H1 (cell line): ENCODE results near the gene DGCR8. TPM values are rescaled to one million over a fixed set of nuclear protein-coding genes. Genes with fewer than 3 reads are reported as not detected.

Source experiments
- CTCF ChIA-PET: fragments of 300-600 bp; sonication (Branson Sonifier 250); formaldehyde crosslinking; loops from one replicate; lab custom pipeline; 2021; ENCODE audit not compliant: partially characterized antibody; lab: Charles Lee
- POLR2A ChIA-PET: fragments of 300-600 bp; sonication (Branson Sonifier 250); formaldehyde crosslinking; loops from one replicate; lab custom pipeline; 2021; ENCODE audit warnings: inconsistent platforms; ENCODE audit not compliant: partially characterized antibody; lab: Charles Lee
- DNase-seq, 2 experiments: peaks; one replicate each; pipeline versions ENCODE4 v3.0.0 to v3.0.0-alpha.2; 2010 to 2022; ENCODE audit warnings: low spot score in 2 of 2, low read depth in 1 of 2, mixed read lengths in 1 of 2
- FAIRE-seq: peaks from 2 replicates; lab custom pipeline; 2011; peaks lifted over from hg19 to GRCh38; lab: Jason Lieb, UNC
- H2AFZ ChIP-seq: 2 replicates; pipeline ENCODE4 v1.8.1; 2012; ENCODE audit warnings: low read length, inconsistent platforms
- H2AK5ac ChIP-seq: 2 replicates; pipeline ENCODE4 v1.6.1; 2013; ENCODE audit warnings: low read depth, low read length
- H2BK120ac ChIP-seq: replicated peaks from 2 replicates; pipeline ENCODE3; 2013; ENCODE audit warnings: low read depth, low read length, inconsistent platforms
- H2BK12ac ChIP-seq: 2 replicates; pipeline ENCODE4 v1.6.1; 2013; ENCODE audit warnings: low read depth, low read length
- H2BK15ac ChIP-seq: 2 replicates; pipeline ENCODE4 v1.6.1; 2013; ENCODE audit warnings: low read length
- H2BK20ac ChIP-seq: 2 replicates; pipeline ENCODE4 v1.6.1; 2013; ENCODE audit warnings: low read length
- H2BK5ac ChIP-seq: 2 replicates; pipeline ENCODE4 v1.6.1; 2013; ENCODE audit warnings: low read depth, low read length
- H3K14ac ChIP-seq: 2 replicates; pipeline ENCODE4 v1.6.1; 2013; ENCODE audit warnings: inconsistent platforms; ENCODE audit not compliant: insufficient read length
- H3K18ac ChIP-seq: 2 replicates; pipeline ENCODE4 v1.6.1; 2013; ENCODE audit warnings: low read length; ENCODE audit errors: extremely low read depth
- H3K23ac ChIP-seq: 2 replicates; pipeline ENCODE4 v1.6.1; 2013; ENCODE audit warnings: inconsistent platforms; ENCODE audit not compliant: insufficient read length
- H3K23me2 ChIP-seq: 2 replicates; pipeline ENCODE4 v1.6.1; 2013; ENCODE audit warnings: low read depth, low read length
- H3K27ac ChIP-seq: 2 replicates; pipeline ENCODE4 v1.6.1; 2011; ENCODE audit warnings: low read depth, low read length, inconsistent platforms
- H3K27me3 ChIP-seq, 4 experiments: replicated peaks in 1 of 4; 1 replicate in 1 of 4; 2 replicates in 3 of 4; pipeline versions ENCODE4 v1.6.1 to v1.8.1; 2011 to 2013; ENCODE audit warnings: low read length in 3 of 4, mild to moderate bottlenecking in 3 of 4, inconsistent platforms in 2 of 4, mixed read lengths in 2 of 4, moderate library complexity in 1 of 4; ENCODE audit not compliant: control insufficient read depth in 3 of 4, insufficient read depth in 3 of 4; ENCODE audit errors: extremely low read depth in 1 of 4
- H3K36me3 ChIP-seq, 4 experiments: 2 replicates each; pipeline versions ENCODE4 v1.6.1 to v1.8.1; 2011 to 2013; ENCODE audit warnings: mild to moderate bottlenecking in 4 of 4, low read length in 3 of 4, moderate library complexity in 2 of 4, control low read depth in 1 of 4, inconsistent platforms in 1 of 4; ENCODE audit not compliant: insufficient read depth in 4 of 4, control insufficient read depth in 2 of 4
- H3K4ac ChIP-seq: replicated peaks from 2 replicates; pipeline ENCODE3; 2013; ENCODE audit warnings: low read length, low read depth, mixed read lengths, inconsistent platforms; ENCODE audit not compliant: insufficient read length
- H3K4me1 ChIP-seq, 4 experiments: replicated peaks in 1 of 4; 1 replicate in 1 of 4; 2 replicates in 3 of 4; pipeline versions ENCODE4 v1.6.1 to v1.8.1; 2011 to 2013; ENCODE audit warnings: low read length in 3 of 4, inconsistent platforms in 2 of 4, mixed read lengths in 1 of 4; ENCODE audit not compliant: insufficient read depth in 4 of 4, control insufficient read depth in 3 of 4
- H3K4me2 ChIP-seq, 2 experiments: 2 replicates each; pipeline versions ENCODE4 v1.6.1 to v1.8.1; 2011 to 2013; ENCODE audit warnings: low read depth in 2 of 2, low read length in 2 of 2, control low read depth in 1 of 2, inconsistent platforms in 1 of 2, mild to moderate bottlenecking in 1 of 2; ENCODE audit not compliant: insufficient read depth in 1 of 2
- H3K4me3 ChIP-seq, 4 experiments: fragments of 200-600, 300-600 bp in 1 of 4; sonication (generic), shearing (Covaris generic), sonication (Bioruptor Twin) in 1 of 4; 2 replicates each; pipeline versions ENCODE4 v1.5.1 to v1.8.1; 2011 to 2016; ENCODE audit warnings: low read length in 4 of 4, low read depth in 3 of 4, control low read depth in 2 of 4, inconsistent platforms in 2 of 4, mild to moderate bottlenecking in 2 of 4, mixed read lengths in 1 of 4, moderate library complexity in 1 of 4; ENCODE audit not compliant: insufficient read depth in 2 of 4; ENCODE audit errors: extremely low read depth in 1 of 4
- H3K56ac ChIP-seq: replicated peaks from 2 replicates; pipeline ENCODE3; 2013; ENCODE audit warnings: low read depth, mild to moderate bottlenecking, mixed read lengths, low read length, inconsistent platforms; ENCODE audit not compliant: insufficient read length
- H3K79me1 ChIP-seq: 2 replicates; pipeline ENCODE4 v1.6.1; 2013; ENCODE audit warnings: low read depth, low read length, control low read depth
- H3K79me2 ChIP-seq, 2 experiments: 2 replicates each; pipeline versions ENCODE4 v1.6.1 to v1.8.1; 2012 to 2013; ENCODE audit warnings: low read length in 2 of 2, mild to moderate bottlenecking in 2 of 2, inconsistent platforms in 1 of 2; ENCODE audit not compliant: insufficient read depth in 2 of 2, control insufficient read depth in 1 of 2
- H3K9ac ChIP-seq, 4 experiments: replicated peaks in 1 of 4; 1 replicate in 1 of 4; 2 replicates in 3 of 4; pipeline versions ENCODE4 v1.6.1 to v1.8.1; 2011 to 2013; ENCODE audit warnings: low read depth in 3 of 4, low read length in 3 of 4, control low read depth in 2 of 4, mild to moderate bottlenecking in 2 of 4, moderate library complexity in 2 of 4, inconsistent platforms in 1 of 4; ENCODE audit errors: extremely low read depth in 1 of 4
- H3K9me3 ChIP-seq, 2 experiments: 2 replicates each; pipeline versions ENCODE4 v1.6.1 to v1.8.1; 2012 to 2013; ENCODE audit warnings: mild to moderate bottlenecking in 2 of 2, moderate library complexity in 2 of 2, control low read depth in 1 of 2, inconsistent platforms in 1 of 2, low read depth in 1 of 2, low read length in 1 of 2, mixed read lengths in 1 of 2; ENCODE audit not compliant: insufficient read depth in 2 of 2
- H4K20me1 ChIP-seq, 2 experiments: replicated peaks in 1 of 2; 2 replicates each; pipeline versions ENCODE3 to v1.8.1; 2011 to 2013; ENCODE audit warnings: inconsistent platforms in 2 of 2, low read length in 2 of 2, mild to moderate bottlenecking in 1 of 2; ENCODE audit not compliant: insufficient read depth in 2 of 2, control insufficient read depth in 1 of 2
- H4K5ac ChIP-seq: 2 replicates; pipeline ENCODE4 v1.6.1; 2013; ENCODE audit warnings: low read length, low read depth, mixed read lengths, inconsistent platforms; ENCODE audit not compliant: insufficient read length
- H4K8ac ChIP-seq: 2 replicates; pipeline ENCODE4 v1.8.0; 2013; ENCODE audit warnings: mild to moderate bottlenecking, moderate library complexity, low read length, inconsistent platforms; ENCODE audit not compliant: insufficient read depth; ENCODE audit errors: extremely low read depth
- H4K91ac ChIP-seq: replicated peaks from 2 replicates; pipeline ENCODE3; 2013; ENCODE audit warnings: low read length, mixed read lengths, inconsistent platforms; ENCODE audit not compliant: insufficient read length
- ATF3 ChIP-seq: IDR thresholded peaks from 2 replicates; pipeline ENCODE4 v1.6.1; 2011; ENCODE audit warnings: low read depth, mild to moderate bottlenecking, low read length; ENCODE audit not compliant: insufficient read depth
- BRCA1 ChIP-seq: IDR thresholded peaks from 2 replicates; pipeline ENCODE4 v1.6.1; 2012; ENCODE audit warnings: low read depth, low read length, improper control_type of control experiment
- CHD1 ChIP-seq: IDR thresholded peaks from 2 replicates; pipeline ENCODE4 v1.6.1; 2012; ENCODE audit warnings: low read depth, low read length, improper control_type of control experiment
- GABPA ChIP-seq: IDR thresholded peaks from 2 replicates; pipeline ENCODE4 v1.6.1; 2011; ENCODE audit warnings: mild to moderate bottlenecking, low read length, moderate library complexity, borderline replicate concordance; ENCODE audit not compliant: insufficient read depth
- GTF2F1 ChIP-seq: IDR thresholded peaks from 2 replicates; pipeline ENCODE4 v1.6.1; 2012; ENCODE audit warnings: low read depth, low read length, improper control_type of control experiment, borderline replicate concordance
- KDM1A ChIP-seq: fragments of 200-600, 300-600 bp; sonication (generic); IDR thresholded peaks from 2 replicates; pipeline ENCODE4 v1.7.1; 2016; ENCODE audit warnings: mild to moderate bottlenecking, low read length, borderline replicate concordance
- KDM4A ChIP-seq: IDR thresholded peaks from one replicate; pipeline ENCODE4 v1.7.1; 2012; ENCODE audit warnings: low read depth, mild to moderate bottlenecking, moderate library complexity, low read length, inconsistent platforms; ENCODE audit not compliant: severe bottlenecking
- NRF1 ChIP-seq: IDR thresholded peaks from 2 replicates; pipeline ENCODE4 v1.6.1; 2011; ENCODE audit warnings: mild to moderate bottlenecking, low read depth, low read length, improper control_type of control experiment
- POLR2AphosphoS5 ChIP-seq: IDR thresholded peaks from 2 replicates; pipeline ENCODE4 v1.6.1; 2011; ENCODE audit warnings: low read depth, low read length
- RBBP5 ChIP-seq: IDR thresholded peaks from 2 replicates; pipeline ENCODE4 v1.7.1; 2012; ENCODE audit warnings: low read depth, mild to moderate bottlenecking, inconsistent platforms, low read length, moderate library complexity, borderline replicate concordance
- RFX5 ChIP-seq: IDR thresholded peaks from 2 replicates; pipeline ENCODE4 v1.6.1; 2011; ENCODE audit warnings: low read depth, low read length, improper control_type of control experiment, borderline replicate concordance
- SP2 ChIP-seq: IDR thresholded peaks from 2 replicates; pipeline ENCODE4 v1.6.1; 2012; ENCODE audit warnings: mild to moderate bottlenecking, low read length, inconsistent platforms
- SRF ChIP-seq: IDR thresholded peaks from 2 replicates; pipeline ENCODE4 v1.6.1; 2011; ENCODE audit warnings: mild to moderate bottlenecking, low read depth, low read length, moderate library complexity
- TAF1 ChIP-seq: IDR thresholded peaks from 2 replicates; pipeline ENCODE4 v1.6.1; 2011; ENCODE audit warnings: mild to moderate bottlenecking, low read depth, low read length
- TCF12 ChIP-seq: IDR thresholded peaks from 2 replicates; pipeline ENCODE4 v1.6.1; 2011; ENCODE audit warnings: low read depth, mild to moderate bottlenecking, low read length
- ZNF274 ChIP-seq: IDR thresholded peaks from 2 replicates; pipeline ENCODE4 v1.7.0; 2012; ENCODE audit warnings: low read length, borderline replicate concordance; ENCODE audit errors: extremely low read depth
- WGBS, 2 experiments: shearing (Covaris generic) in 1 of 2; methylation state at CpG; one replicate each; pipeline versions ENCODE4 v1.1.6 to v1.1.7; 2013 to 2015; ENCODE audit warnings: low lambda C conversion rate in 2 of 2, mixed read lengths in 2 of 2, inconsistent platforms in 1 of 2, low coverage in 1 of 2, missing lambda C conversion rate in 1 of 2; ENCODE audit not compliant: insufficient replicate concordance in 2 of 2, insufficient coverage in 1 of 2, insufficient read length in 1 of 2; ENCODE audit errors: extremely low coverage in 1 of 2, missing lambda C conversion rate in 1 of 2; 5-methylcytosine and 5-hydroxymethylcytosine counted together
- polyA plus RNA-seq, 7 experiments: library from polyadenylated mRNA; depleted of rRNA in 3 of 7; stranded (reverse) in 5 of 7; unstranded in 2 of 7; fragments of >200 nt in 5 of 7; fragments of 200-250 nt in 2 of 7; gene quantifications; 1 replicate in 5 of 7; 2 replicates in 1 of 7; 4 replicates in 1 of 7; pipeline versions ENCODE4 v1.2.1 to v1.2.3, GENCODE V29; 2011 to 2013; ENCODE audit warnings: missing spikeins in 2 of 7, mixed read lengths in 2 of 7
- total RNA-seq: library from RNA; stranded (reverse); fragmentation: NEBNext Ultra II Directional; extraction: Animal tissue kit (Norgen Biotek cat#: 25700); gene quantifications from 2 replicates; pipeline ENCODE4 v1.2.1, GENCODE V29; 2021

The DGCR8 gene
- total and polyA plus RNA-seq, 2 of the 8 experiments (the other 6 are each of a cell fraction or from before 2014, with no cell fraction given), result 23.7 to 43.7 TPM

DNA sequence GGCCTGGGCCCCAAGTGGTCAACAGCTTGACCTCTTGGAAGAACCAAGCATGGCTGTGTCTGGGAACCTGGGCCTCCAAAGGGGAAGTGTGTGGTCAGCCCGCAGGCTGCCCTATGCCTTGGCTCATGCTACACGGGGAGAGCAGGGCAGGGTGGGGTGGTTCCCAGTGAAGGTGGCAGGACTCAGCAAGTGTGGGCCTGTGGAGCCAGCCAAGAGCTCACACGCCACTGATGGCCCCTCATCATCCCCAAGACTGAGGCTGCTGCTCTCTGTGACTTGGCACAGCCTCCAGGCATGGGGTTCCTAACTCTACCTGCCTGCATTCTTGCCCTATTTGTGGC is 15.9 kb upstream of the DGCR8 start:
- no peak overlapping the region for H3K23ac ChIP-seq
- H2AFZ ChIP-seq, result no peak overlapping the region
- no peak overlapping the region for H3K4me2 ChIP-seq
- H3K18ac ChIP-seq, result no peak overlapping the region
- DNase-seq, result no peak
- no peak overlapping the region for H2AK5ac ChIP-seq
- H2BK12ac ChIP-seq, result no peak overlapping the region
- no peaks in the 10 kb centered on the region for H3K4me1 ChIP-seq
- no peak overlapping the region for H4K91ac ChIP-seq
- no peaks in the 10 kb centered on the region; a peak in 2 of 7 replicates for H3K27me3 ChIP-seq
- no peaks in the 10 kb centered on the region for H3K36me3 ChIP-seq
- ChIA-PET CTCF (no interaction called here), POLR2A (interaction anchor here (1.4 kb wide), 1 partner anchor 15 kb away, joined by 3 read pairs; the partner anchor contains the start of gene DGCR8)
- peaks cover 0 to 6% of the 10 kb centered on the region in 2 experiments for H4K20me1 ChIP-seq
- no peak overlapping the region for H3K27ac ChIP-seq
- no peak overlapping the region for H3K4ac ChIP-seq
- H2BK15ac ChIP-seq, result no peak overlapping the region
- WGBS, 2 experiments, result 78% methylated on average over 3 of the region's 3 CpGs; no CpG with 5 or more reads in 1 of the 2 experiments
- H2BK5ac ChIP-seq, result no peak overlapping the region
- no peak overlapping the region for H3K14ac ChIP-seq
- H3K56ac ChIP-seq, result no peak overlapping the region
- H4K5ac ChIP-seq, result no peak overlapping the region
- H3K9ac ChIP-seq, result no peak overlapping the region
- H3K79me2 ChIP-seq, result no peaks in the 10 kb centered on the region
- no peak for FAIRE-seq
- no peak overlapping the region for H3K4me3 ChIP-seq
- no peak overlapping the region for H4K8ac ChIP-seq
- H3K23me2 ChIP-seq, result no peaks in the 10 kb centered on the region
- no peak overlapping the region for H2BK120ac ChIP-seq
- no peaks in the 10 kb centered on the region for H3K79me1 ChIP-seq
- H2BK20ac ChIP-seq, result no peak overlapping the region
- H3K9me3 ChIP-seq, result no peaks in the 10 kb centered on the region
- TF ChIP-seq SP2 (no peak), ZNF274 (no peak), TCF12 (no peak), SRF (no peak), CHD1 (no peak), RBBP5 (no peak), KDM1A (no peak), BRCA1 (no peak), GTF2F1 (no peak), KDM4A (no peak), POLR2AphosphoS5 (no peak), ATF3 (no peak), GABPA (no peak), RFX5 (no peak), TAF1 (no peak), NRF1 (no peak)
